Activated naive CD4-positive, alpha-beta T cell treated with anti-CD3 and anti-CD28 coated beads for 36 hours (primary cell): ENCODE results near the gene ZIC2. TPM values are rescaled to one million over a fixed set of nuclear protein-coding genes. Genes with fewer than 3 reads are reported as not detected.
"Not testable (repeated sequence)": the region's sequence is repeated elsewhere in the genome, so short reads cannot be mapped to it uniquely, and the experiment has no call there.

Experiments used
- CTCF ChIA-PET: fragments of 350-600 bp; sonication (Branson Sonifier 250); formaldehyde crosslinking; loops from one replicate; lab custom pipeline; 2021; ENCODE audit warnings: antibody characterized with exemption; lab: Charles Lee
- DNase-seq: peaks from one replicate; pipeline ENCODE4 v3.0.0-alpha.2; 2020
- H3K27ac Mint-ChIP-seq: one replicate; pipeline ENCODE4 v1.8.0; 2021; ENCODE audit warnings: mild to moderate bottlenecking, mixed read lengths
- H3K27me3 Mint-ChIP-seq: one replicate; pipeline ENCODE4 v1.8.0; 2021; ENCODE audit warnings: low read depth, mixed read lengths
- H3K36me3 Mint-ChIP-seq: one replicate; pipeline ENCODE4 v1.8.0; 2021; ENCODE audit warnings: low read depth, mixed read lengths
- H3K4me1 Mint-ChIP-seq: one replicate; pipeline ENCODE4 v1.8.0; 2021; ENCODE audit warnings: low read depth, mixed read lengths
- H3K4me3 Mint-ChIP-seq: one replicate; pipeline ENCODE4 v1.8.0; 2021; ENCODE audit warnings: mild to moderate bottlenecking, moderate library complexity, mixed read lengths
- H3K9me3 Mint-ChIP-seq: one replicate; pipeline ENCODE4 v1.8.0; 2021; ENCODE audit warnings: mixed read lengths
- intact Hi-C: fragments of 100-400 bp; cut with micrococcal nuclease; formaldehyde crosslinking; loops from one replicate; pipeline ENCODE4 v1.15.1; 2023
- total RNA-seq, 2 experiments: library from RNA; stranded (reverse); gene quantifications; one replicate each; pipeline ENCODE4 v1.2.3, GENCODE V29; 2021

Gene ZIC2
- total RNA-seq, 2 experiments from 2014 or later = not detected

DNA sequence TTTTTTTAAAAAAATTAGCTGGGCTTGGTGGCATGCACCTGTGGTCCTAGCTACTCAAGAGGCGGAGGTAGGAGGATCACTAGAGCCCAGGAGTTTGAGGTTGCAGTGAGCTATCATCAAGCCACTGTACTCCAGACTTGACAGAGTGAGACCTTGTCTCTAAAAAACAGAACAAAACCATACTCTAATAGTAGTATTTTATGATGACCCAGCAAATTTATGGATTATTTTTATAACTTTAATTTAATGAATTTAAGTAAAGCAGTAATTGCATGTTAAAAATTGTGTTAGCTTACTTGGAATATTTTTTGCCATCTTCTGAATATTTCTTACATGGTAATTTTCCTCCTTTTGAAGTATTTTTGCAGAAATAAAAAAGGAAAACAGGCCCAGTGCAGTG is 48.3 kb downstream of the ZIC2 start:
- CTCF ChIA-PET = no interaction called here
- Mint-ChIP-seq H3K36me3 (no peaks in the 10 kb centered on the region), H3K27me3 (peaks cover 3% of the 10 kb centered on the region), H3K27ac (no peak overlapping the region), H3K4me1 (no peaks in the 10 kb centered on the region), H3K4me3 (no peak overlapping the region), H3K9me3 (no peaks in the 10 kb centered on the region)
- intact Hi-C loops = no loop called here
- DNase-seq = no peak

DNA sequence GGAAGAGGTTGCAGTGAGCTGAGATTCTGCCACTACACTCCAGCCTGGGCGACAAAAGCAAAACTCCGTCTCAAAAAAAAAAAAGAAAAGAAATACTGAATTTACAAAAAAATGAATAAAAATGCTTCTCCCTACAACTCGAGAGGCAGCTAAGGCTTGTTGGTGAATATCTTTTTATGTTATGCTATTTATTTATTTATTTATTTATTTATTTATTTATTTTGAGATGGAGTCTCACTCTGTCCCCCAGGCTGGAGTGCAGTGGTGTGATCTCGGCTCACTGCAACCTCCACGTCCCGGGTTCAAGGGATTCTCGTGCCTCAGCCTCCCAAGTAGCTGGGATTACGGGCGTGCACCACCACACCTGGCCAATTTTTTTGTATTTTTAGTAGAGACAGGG is 51.1 kb downstream of the ZIC2 start:
- H3K4me1 Mint-ChIP-seq, H3K27ac Mint-ChIP-seq, H3K4me3 Mint-ChIP-seq, H3K36me3 Mint-ChIP-seq, DNase-seq, H3K9me3 Mint-ChIP-seq, intact Hi-C loops, H3K27me3 Mint-ChIP-seq: not testable (repeated sequence)
- CTCF ChIA-PET = interaction anchor here (0.6 kb wide), 1 partner anchor 201 kb away, joined by 3 read pairs; no protein-coding TSS in a partner anchor

DNA sequence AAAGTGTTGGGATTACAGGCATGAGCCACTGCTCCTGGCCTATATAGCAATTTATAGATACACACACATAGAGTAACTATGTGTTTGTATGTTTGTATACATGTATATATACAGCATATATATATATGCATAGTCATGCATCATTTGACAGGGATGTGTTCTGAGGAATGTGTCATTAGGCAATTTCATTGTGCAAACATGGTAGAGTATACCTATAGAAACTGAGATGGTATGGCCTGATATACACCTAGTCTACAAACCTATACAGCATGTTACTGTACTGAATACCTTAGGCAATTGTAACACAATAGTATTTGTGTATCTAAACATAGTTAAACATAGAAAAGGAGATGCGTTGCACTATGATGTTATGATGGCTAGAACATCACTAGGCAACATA is 54.4 kb downstream of the ZIC2 start:
- H3K9me3 Mint-ChIP-seq = no peaks in the 10 kb centered on the region
- H3K4me3 Mint-ChIP-seq = no peak overlapping the region
- no peaks in the 10 kb centered on the region for H3K4me1 Mint-ChIP-seq
- intact Hi-C loops = no loop called here
- H3K27me3 Mint-ChIP-seq = no peaks in the 10 kb centered on the region
- H3K27ac Mint-ChIP-seq = no peak overlapping the region
- no peak for DNase-seq
- CTCF ChIA-PET = no interaction called here
- no peaks in the 10 kb centered on the region for H3K36me3 Mint-ChIP-seq

Other genes starting within 250 kb of the ZIC2 start
- not detected for gene ZIC5, start 10.0 kb upstream of the ZIC2 start, total RNA-seq
- 1 to 10 TPM; 6.8 to 8.1 TPM for gene PCCA, start 107.3 kb downstream of the ZIC2 start, total RNA-seq